ENCODE data around the gene TMEM198. TPM values are rescaled to one million over a fixed set of nuclear protein-coding genes. Genes with fewer than 3 reads are reported as not detected.
A peak's percentile ranks its signal among the peaks of the same experiment; 100 is the strongest.

TMEM198 gene, protein sequence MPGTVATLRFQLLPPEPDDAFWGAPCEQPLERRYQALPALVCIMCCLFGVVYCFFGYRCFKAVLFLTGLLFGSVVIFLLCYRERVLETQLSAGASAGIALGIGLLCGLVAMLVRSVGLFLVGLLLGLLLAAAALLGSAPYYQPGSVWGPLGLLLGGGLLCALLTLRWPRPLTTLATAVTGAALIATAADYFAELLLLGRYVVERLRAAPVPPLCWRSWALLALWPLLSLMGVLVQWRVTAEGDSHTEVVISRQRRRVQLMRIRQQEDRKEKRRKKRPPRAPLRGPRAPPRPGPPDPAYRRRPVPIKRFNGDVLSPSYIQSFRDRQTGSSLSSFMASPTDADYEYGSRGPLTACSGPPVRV
- 1 to 10 TPM in 2 of 4 donors, under 1 TPM in 1, not detected in 1; 0.77 to 5.3 (median 5.1) TPM for total RNA-seq

DNA sequence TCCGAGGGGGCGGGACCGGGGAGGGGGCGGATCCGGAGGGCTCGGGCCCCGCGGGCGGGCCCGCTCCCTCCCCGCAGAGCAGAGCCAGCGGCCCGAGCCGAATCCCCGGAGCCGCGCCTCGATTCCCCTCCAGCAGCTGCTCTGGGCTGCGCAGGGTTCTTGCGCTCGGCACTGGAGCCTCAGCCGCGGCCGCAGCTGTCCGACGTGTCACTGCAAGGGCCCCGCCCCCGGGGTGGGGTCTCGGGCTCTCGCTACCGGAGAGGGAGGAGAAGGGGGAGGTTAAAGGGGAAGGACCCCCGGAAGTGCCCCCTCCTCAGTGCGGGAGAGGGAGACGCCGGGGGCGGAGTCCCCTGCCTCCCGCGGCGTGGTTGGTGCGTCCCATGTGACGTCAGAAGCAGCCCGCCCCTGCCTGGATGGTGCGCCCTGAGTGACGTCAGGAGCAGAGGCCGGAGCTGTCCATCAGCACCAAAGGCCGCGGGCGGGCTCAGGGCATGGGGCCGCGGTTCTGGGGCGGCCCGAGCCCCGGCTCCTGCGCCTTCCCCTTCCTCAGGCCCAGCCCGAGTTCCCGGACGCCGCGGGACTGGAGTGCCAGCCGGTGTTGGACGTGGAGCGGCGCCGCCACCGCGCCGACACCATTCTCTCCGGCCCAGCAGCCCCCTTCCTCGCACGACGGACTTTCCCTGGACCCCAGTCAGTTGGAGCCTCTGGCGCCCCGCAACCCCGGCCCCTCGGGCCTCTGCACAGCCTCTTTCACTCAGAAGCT lies at the start of gene TMEM198, which contains the start of gene CHPF:
Gene TMEM198, plus strand, starts transcription at position 433 of the 763 bp plus-strand sequence. CDS start 700 bp downstream, outside the sequence.
Gene CHPF, minus strand, starts transcription at position 214 of the 763 bp plus-strand sequence. CDS start 271 bp downstream, outside the sequence.
- Histone ChIP-seq H3K27ac (peak within 1 kb of the TSS; percentile 83 to 90), H3K4me1 (peaks cover 0 to 5% of the 10 kb centered on the region in 2 donors), H3K36me3 (no peaks in the 10 kb centered on the region), H3K9me3 (no peaks in the 10 kb centered on the region), H3K4me3 (peak within 1 kb of the TSS; percentile 39 to 59), H3K27me3 (no peaks in the 10 kb centered on the region)
- intact Hi-C loops (cut with DNase I; ENCODE audit: low total_unique reads), result no loop called here
- peak; percentile 37 to 68 for TF ChIP-seq POLR2A (IDR thresholded peaks at IDR 0.05)
- TF ChIP-seq, protein P1, sequence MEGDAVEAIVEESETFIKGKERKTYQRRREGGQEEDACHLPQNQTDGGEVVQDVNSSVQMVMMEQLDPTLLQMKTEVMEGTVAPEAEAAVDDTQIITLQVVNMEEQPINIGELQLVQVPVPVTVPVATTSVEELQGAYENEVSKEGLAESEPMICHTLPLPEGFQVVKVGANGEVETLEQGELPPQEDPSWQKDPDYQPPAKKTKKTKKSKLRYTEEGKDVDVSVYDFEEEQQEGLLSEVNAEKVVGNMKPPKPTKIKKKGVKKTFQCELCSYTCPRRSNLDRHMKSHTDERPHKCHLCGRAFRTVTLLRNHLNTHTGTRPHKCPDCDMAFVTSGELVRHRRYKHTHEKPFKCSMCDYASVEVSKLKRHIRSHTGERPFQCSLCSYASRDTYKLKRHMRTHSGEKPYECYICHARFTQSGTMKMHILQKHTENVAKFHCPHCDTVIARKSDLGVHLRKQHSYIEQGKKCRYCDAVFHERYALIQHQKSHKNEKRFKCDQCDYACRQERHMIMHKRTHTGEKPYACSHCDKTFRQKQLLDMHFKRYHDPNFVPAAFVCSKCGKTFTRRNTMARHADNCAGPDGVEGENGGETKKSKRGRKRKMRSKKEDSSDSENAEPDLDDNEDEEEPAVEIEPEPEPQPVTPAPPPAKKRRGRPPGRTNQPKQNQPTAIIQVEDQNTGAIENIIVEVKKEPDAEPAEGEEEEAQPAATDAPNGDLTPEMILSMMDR (IDR thresholded peaks at IDR 0.05), result peak in 1 of 4 experiments; percentile 7
- peak; percentile 98 to 99 for DNase-seq

DNA sequence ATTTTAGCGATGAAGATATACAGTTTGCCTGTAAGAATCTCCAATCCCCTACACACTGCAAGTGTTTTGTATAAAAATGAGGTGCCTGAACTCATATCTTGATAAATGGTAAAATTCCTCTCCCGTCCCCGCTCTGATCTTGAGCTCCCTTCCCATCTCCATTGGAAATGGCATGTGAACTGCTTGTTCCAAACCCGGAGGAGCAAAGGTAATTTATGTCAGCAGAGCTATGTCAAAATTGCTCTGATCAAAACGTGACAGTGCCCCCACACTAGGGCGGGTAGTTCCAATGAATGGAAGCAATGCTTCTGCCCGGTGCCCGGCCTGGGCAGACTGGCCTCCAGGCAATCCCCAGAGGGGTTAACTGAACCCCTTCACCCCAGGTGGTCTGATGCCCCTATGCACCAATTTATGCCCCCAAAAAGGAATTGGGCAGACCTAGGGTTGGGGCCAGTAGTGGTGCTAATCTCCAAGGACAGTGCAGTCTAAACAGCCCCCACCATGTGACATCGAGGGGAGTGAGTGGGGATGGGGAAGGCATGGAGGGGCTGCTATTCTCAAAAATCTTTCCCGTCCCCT lies 48.8 kb upstream of the TMEM198 start:
- no peak for TF ChIP-seq POLR2A (IDR thresholded peaks at IDR 0.05)
- TF ChIP-seq, protein P1 (IDR thresholded peaks at IDR 0.05), result no peak
- H3K36me3 ChIP-seq, result no peaks in the 10 kb centered on the region
- H3K9me3 ChIP-seq, result no peaks in the 10 kb centered on the region
- H3K4me3 ChIP-seq, result no peak overlapping the region
- no peak for DNase-seq
- H3K4me1 ChIP-seq, result peaks cover 0 to 4% of the 10 kb centered on the region in 2 donors
- H3K27ac ChIP-seq, result peak overlapping the region; percentile 19 to 95
- H3K27me3 ChIP-seq, result no peaks in the 10 kb centered on the region
- intact Hi-C loops (cut with DNase I; ENCODE audit: low total_unique reads), result no loop called here

DNA sequence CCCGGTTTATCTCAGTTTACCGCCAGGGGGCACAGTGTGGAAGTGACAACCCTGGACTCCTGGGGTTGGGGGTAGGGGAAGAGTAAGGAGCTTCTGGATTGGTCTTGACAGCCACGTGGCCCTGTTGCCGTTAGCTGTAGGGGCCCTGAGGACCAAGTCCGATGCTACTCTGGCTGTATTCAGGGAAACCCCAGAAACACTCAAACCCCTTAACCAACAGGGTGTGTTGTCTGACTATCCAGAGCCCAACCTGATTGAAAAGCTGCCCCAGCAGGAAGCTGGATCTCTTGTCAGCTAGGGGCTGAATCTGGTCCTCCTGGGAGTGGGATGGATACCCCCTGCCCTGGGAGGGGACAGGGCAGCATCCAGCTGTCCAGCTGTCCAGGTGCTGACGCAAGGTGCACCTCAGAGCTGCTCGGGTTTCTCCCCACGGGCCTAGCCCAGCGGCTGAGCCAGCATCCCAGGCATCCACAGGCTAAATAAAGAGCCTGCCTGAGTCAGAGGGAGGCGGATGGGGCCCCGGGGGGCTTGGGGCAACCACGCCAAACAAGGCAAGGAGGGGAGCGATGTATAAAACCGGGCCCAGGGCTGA lies 48.2 kb upstream of the TMEM198 start:
- no peak for TF ChIP-seq POLR2A (IDR thresholded peaks at IDR 0.05)
- TF ChIP-seq, protein P1 (IDR thresholded peaks at IDR 0.05), result peak; percentile 42 to 65 (median 58)
- intact Hi-C loops (cut with DNase I; ENCODE audit: low total_unique reads), result no loop called here
- Histone ChIP-seq H3K4me3 (no peak overlapping the region), H3K36me3 (no peaks in the 10 kb centered on the region), H3K4me1 (peaks cover 0 to 4% of the 10 kb centered on the region in 2 donors), H3K9me3 (no peaks in the 10 kb centered on the region), H3K27me3 (no peaks in the 10 kb centered on the region), H3K27ac (peak overlapping the region; percentile 19 to 95)
- DNase-seq, result peak; percentile 61 to 73

DNA sequence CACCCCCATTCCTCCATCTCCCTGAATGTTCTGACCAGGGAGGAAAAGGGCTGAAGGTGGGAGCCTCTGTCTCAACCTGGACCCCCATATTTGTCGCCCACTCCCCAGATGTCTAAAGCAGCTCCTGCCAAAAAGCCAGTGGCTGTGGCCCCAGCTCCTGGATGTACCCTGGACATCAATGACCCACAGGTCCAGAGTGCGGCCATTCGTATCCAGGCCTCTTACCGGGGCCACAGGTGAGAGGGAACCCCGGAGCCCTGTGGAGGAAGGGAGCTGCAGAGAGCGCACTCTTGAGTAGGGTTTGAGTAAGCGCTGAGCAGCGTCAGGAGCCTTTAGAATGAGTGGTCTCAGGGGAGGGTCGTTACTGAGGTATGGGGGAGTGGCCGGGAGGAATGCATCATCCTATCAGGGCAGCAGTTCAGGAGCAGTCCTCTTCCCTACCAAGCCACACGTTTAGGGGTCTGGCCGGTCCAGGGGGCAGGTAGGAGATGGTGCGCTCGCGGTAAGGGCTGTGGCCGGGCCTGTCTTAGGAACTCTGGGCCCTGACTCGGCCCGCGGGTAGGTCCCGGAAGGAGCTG lies 47.5 kb upstream of the TMEM198 start:
- H3K27ac ChIP-seq, result peak overlapping the region; percentile 19 to 95
- intact Hi-C loops (cut with DNase I; ENCODE audit: low total_unique reads), result no loop called here
- DNase-seq, result peak in 1 of 2 donors; percentile 33
- no peaks in the 10 kb centered on the region for H3K9me3 ChIP-seq
- no peak overlapping the region for H3K4me3 ChIP-seq
- H3K4me1 ChIP-seq, result peaks cover 0 to 4% of the 10 kb centered on the region in 2 donors
- TF ChIP-seq POLR2A (IDR thresholded peaks at IDR 0.05), result no peak
- TF ChIP-seq, protein P1 (IDR thresholded peaks at IDR 0.05), result no peak
- H3K36me3 ChIP-seq, result no peaks in the 10 kb centered on the region
- H3K27me3 ChIP-seq, result no peaks in the 10 kb centered on the region
